Measurements from ENCODE around the gene ACTN4.

Gene ACTN4

DNA sequence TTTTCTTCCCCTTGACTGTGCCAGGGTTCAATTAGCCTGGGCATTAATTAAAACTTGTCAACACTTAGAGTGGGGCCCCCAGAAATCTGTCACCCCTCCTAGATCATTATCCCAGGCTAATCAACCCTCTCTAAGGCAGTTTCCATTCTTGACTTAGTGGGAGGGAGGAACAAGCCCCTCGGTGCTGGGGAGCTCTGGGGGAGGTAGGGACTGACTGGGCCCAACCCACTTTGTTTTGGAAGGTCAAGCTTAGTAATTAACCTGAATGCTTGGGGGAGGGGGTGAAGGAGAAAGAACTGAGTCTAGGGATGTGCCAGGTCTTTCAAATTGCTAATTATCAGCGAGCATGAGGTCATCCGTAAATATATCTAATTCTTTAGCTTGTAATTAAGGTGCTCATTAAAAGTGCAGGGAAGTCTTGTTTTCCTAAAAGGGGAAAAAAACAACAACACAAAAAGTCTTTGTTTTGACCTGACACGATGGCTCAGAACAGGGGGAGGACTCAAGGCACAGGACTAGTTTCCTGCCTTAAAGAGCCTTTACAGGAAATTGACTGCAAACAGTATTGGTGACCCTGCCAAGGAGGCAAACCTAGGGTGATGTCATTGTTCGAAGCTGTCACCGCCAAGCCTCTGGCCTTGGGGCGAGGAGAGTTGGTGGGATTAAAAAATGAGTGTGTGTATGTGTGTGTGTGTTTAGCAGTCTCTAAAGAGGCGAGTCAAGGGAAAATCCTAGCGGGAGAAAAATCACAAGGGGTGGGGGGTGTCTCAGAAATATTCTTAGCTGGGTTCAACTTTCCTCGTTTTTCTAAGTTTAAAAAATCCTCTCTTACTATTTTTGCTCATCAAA, 19.4 kb downstream of the ACTN4 start:
- Histone ChIP-seq H3K27me3 (ENCODE audit: control insufficient read depth in 2 of 2, insufficient read depth in 2 of 2, low read length in 2 of 2) (no peaks in the 10 kb centered on the region), H3K27ac (ENCODE audit: low read depth in 2 of 2, low read length in 2 of 2) (peak overlapping the region; percentile 79 to 85), H3K4me3 (ENCODE audit: low read length in 2 of 2) (no peak overlapping the region), H3K4me1 (ENCODE audit: control insufficient read depth in 2 of 2, insufficient read depth in 2 of 2, low read length in 2 of 2) (peaks cover 79 to 97% of the 10 kb centered on the region in 2 donors), H3K36me3 (ENCODE audit: control insufficient read depth in 2 of 2, insufficient read depth in 2 of 2, low read length in 2 of 2) (peaks cover 9 to 20% of the 10 kb centered on the region in 2 donors), H3K9me3 (ENCODE audit: control insufficient read depth in 2 of 2, low read length in 2 of 2) (no peaks in the 10 kb centered on the region), H3K9ac (ENCODE audit: low read depth in 1 of 2, low read length in 2 of 2) (peak overlapping the region; percentile 36 to 59)

DNA sequence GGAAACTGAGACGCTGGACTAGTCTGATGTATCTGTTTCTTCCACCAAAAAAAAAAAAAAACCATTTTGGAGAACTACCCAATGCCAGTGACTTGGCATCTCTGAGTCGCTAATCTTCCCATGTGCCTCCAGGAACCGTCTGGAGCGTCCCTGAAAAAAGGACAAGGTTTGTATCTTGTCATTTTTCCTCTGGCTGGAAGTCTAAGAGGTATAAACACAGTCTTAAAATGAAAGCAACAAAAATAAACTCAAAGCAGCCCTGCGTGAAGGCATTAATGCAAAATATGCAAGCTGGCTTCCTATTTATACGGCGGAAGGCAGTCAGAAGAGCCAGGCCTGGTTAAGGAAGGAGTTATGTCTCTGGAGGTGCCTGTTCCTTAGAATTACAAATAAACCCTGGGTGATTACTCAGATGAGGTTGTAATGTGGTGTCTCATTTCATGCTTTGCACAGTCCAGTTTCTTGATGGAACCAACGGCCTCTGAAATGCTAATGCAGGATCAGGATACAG, 20.3 kb downstream of the ACTN4 start:
- Histone ChIP-seq H3K9ac (ENCODE audit: low read depth in 1 of 2, low read length in 2 of 2) (peak overlapping the region; percentile 41 to 59), H3K27me3 (ENCODE audit: control insufficient read depth in 2 of 2, insufficient read depth in 2 of 2, low read length in 2 of 2) (no peaks in the 10 kb centered on the region), H3K9me3 (ENCODE audit: control insufficient read depth in 2 of 2, low read length in 2 of 2) (no peaks in the 10 kb centered on the region), H3K4me3 (ENCODE audit: low read length in 2 of 2) (no peak overlapping the region), H3K27ac (ENCODE audit: low read depth in 2 of 2, low read length in 2 of 2) (peak overlapping the region; percentile 79 to 85), H3K36me3 (ENCODE audit: control insufficient read depth in 2 of 2, insufficient read depth in 2 of 2, low read length in 2 of 2) (peaks cover 9 to 20% of the 10 kb centered on the region in 2 donors), H3K4me1 (ENCODE audit: control insufficient read depth in 2 of 2, insufficient read depth in 2 of 2, low read length in 2 of 2) (peaks cover 71 to 91% of the 10 kb centered on the region in 2 donors)

DNA sequence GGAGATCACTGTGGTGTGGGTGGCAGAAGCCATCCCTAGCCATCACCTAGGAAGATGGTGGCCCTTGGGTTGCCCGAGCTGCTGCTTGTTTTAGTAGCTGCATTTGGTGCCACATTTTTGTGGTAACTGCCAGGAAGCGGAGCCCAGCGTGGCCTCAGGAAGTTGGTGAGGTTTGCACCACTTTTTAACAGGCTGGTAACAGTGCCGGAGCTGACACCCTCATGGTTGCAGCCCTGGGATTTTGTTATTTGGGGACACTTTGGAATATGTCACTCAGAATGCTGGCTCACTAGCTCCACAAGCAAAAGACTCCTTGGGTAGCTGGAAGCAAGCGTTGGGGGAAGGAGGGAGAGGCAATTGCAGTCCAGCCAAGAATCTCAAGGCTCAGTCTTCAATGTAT, 22.1 kb downstream of the ACTN4 start:
- Histone ChIP-seq H3K27ac (ENCODE audit: low read depth in 2 of 2, low read length in 2 of 2) (peak overlapping the region; percentile 60 to 65), H3K4me3 (ENCODE audit: low read length in 2 of 2) (peak overlapping the region in 1 of 2 donors; percentile 31), H3K4me1 (ENCODE audit: control insufficient read depth in 2 of 2, insufficient read depth in 2 of 2, low read length in 2 of 2) (peaks cover 59 to 79% of the 10 kb centered on the region in 2 donors), H3K9ac (ENCODE audit: low read depth in 1 of 2, low read length in 2 of 2) (peak overlapping the region; percentile 1 to 42), H3K9me3 (ENCODE audit: control insufficient read depth in 2 of 2, low read length in 2 of 2) (no peaks in the 10 kb centered on the region), H3K27me3 (ENCODE audit: control insufficient read depth in 2 of 2, insufficient read depth in 2 of 2, low read length in 2 of 2) (no peaks in the 10 kb centered on the region), H3K36me3 (ENCODE audit: control insufficient read depth in 2 of 2, insufficient read depth in 2 of 2, low read length in 2 of 2) (peaks cover 6 to 11% of the 10 kb centered on the region in 2 donors)

DNA sequence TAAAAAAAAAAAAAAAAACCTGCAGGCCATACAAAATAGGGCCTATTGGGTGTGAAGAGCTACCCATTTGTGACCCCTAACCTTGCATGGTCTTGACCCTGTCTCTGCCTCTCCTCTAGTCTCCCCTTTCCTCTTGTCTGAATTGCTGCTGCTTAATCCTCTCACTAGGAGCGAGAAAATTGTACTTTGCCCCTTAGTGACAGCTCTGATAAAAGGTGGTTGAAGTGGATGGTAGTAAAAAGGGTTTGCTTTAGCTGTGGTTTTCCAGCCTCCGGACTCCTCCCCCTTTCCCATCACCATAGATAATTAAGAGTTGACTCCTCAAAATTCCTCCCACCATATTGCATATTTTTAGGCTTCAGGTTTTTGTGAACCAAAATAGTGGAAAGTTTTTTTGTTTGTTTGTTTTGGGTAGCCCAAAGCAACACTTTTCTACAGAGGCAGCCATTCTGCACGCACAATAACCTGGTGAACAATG, 23.5 kb downstream of the ACTN4 start:
- H3K27ac ChIP-seq (ENCODE audit: low read depth in 2 of 2, low read length in 2 of 2) = peak overlapping the region; percentile 60 to 65
- peaks cover 56 to 79% of the 10 kb centered on the region in 2 donors for H3K4me1 ChIP-seq (ENCODE audit: control insufficient read depth in 2 of 2, insufficient read depth in 2 of 2, low read length in 2 of 2)
- peaks cover 9 to 11% of the 10 kb centered on the region in 2 donors for H3K36me3 ChIP-seq (ENCODE audit: control insufficient read depth in 2 of 2, insufficient read depth in 2 of 2, low read length in 2 of 2)
- no peaks in the 10 kb centered on the region for H3K9me3 ChIP-seq (ENCODE audit: control insufficient read depth in 2 of 2, low read length in 2 of 2)
- no peaks in the 10 kb centered on the region for H3K27me3 ChIP-seq (ENCODE audit: control insufficient read depth in 2 of 2, insufficient read depth in 2 of 2, low read length in 2 of 2)
- no peak overlapping the region for H3K4me3 ChIP-seq (ENCODE audit: low read length in 2 of 2)
- peak overlapping the region in 1 of 2 donors; percentile 45 for H3K9ac ChIP-seq (ENCODE audit: low read depth in 1 of 2, low read length in 2 of 2)

DNA sequence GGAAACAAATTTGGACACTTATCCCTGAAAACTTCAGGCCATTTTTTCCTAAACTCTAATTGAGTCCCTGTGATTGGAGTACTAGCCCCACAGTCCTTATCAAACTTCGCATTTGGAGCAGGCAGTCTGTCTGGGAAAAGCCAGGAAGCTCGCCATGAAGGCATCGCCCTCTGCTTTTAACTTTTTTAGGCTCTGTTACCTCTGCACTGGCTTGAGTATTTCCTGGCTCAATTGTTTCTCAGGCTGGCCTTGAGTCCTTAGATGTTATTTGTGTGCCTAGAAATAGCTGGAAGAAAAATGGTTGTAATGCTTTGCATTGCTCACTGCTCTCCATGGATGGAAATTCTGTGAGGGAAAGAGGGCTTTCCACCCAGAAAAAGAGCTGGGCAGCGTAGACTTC, 24.2 kb downstream of the ACTN4 start:
- H3K4me1 ChIP-seq (ENCODE audit: control insufficient read depth in 2 of 2, insufficient read depth in 2 of 2, low read length in 2 of 2) = peaks cover 56 to 79% of the 10 kb centered on the region in 2 donors

DNA sequence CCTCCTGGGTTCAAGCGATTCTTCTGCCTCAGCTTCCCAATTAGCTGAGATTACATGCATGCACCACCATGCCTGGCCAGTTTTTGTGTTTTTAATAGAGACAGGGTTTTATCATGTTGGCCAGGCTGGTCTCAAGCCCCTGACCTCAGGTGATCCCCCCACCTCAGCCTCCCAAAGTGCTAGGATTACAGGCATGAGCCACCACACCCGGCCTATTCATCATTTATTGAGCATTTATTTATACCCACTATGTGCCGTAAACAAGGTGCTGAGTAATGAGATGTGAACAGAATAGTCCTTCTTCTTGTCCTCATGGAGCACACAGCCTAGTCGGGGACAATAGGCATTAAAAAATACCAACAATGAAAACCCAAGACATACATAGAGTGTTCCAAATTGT, 25.6 kb downstream of the ACTN4 start:
- peaks cover 48 to 75% of the 10 kb centered on the region in 2 donors for H3K4me1 ChIP-seq (ENCODE audit: control insufficient read depth in 2 of 2, insufficient read depth in 2 of 2, low read length in 2 of 2)

More for the DNA sequence above, 24.2 kb downstream of the ACTN4 start:
- no peak overlapping the region for H3K9ac ChIP-seq (ENCODE audit: low read depth in 1 of 2, low read length in 2 of 2)
- H3K4me3 ChIP-seq (ENCODE audit: low read length in 2 of 2) = no peak overlapping the region
- no peaks in the 10 kb centered on the region for H3K9me3 ChIP-seq (ENCODE audit: control insufficient read depth in 2 of 2, low read length in 2 of 2)
- no peaks in the 10 kb centered on the region for H3K27me3 ChIP-seq (ENCODE audit: control insufficient read depth in 2 of 2, insufficient read depth in 2 of 2, low read length in 2 of 2)
- peaks cover 11 to 13% of the 10 kb centered on the region in 2 donors for H3K36me3 ChIP-seq (ENCODE audit: control insufficient read depth in 2 of 2, insufficient read depth in 2 of 2, low read length in 2 of 2)
- H3K27ac ChIP-seq (ENCODE audit: low read depth in 2 of 2, low read length in 2 of 2) = peak overlapping the region; percentile 60 to 65

DNA sequence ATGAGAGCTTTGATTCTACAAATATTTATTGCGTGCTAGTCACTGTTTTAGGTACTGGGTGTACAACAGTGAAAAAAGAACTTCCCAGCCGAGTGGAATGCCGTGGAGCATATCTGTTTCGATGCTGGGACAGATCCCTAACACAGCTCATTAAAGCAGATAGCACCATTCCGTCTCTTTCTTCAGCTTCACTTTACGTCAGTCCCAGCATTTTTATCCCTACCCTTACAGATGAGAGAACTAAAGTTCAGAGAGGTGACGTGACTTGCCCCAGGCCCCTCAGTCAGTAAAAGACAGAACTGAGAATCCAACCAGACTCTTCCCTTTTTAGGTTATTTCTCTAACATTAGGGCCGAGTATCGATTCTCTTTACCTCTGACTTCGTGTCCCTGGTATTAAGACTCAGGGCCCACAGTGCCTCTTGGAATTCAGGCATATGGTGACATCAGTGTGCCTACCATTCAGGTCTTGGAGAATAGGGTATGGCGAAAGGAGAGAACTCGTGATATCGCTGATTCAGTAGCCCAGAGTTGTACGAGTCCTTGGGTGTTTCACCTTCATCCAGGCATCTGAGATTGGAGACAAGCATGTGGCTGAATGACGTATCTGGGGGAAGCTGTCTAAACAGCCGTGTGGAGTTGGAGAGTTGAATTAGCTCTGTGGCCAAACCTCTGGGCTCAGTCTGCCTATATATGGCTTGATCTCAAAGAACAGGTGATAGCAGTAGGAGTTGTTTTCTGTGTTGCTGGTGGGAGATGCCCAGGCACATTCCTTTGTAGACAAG, 27.1 kb downstream of the ACTN4 start:
- no peaks in the 10 kb centered on the region for H3K9me3 ChIP-seq (ENCODE audit: control insufficient read depth in 2 of 2, low read length in 2 of 2)
- H3K4me3 ChIP-seq (ENCODE audit: low read length in 2 of 2) = no peak overlapping the region
- no peak overlapping the region for H3K9ac ChIP-seq (ENCODE audit: low read depth in 1 of 2, low read length in 2 of 2)
- peak overlapping the region; percentile 44 to 46 for H3K27ac ChIP-seq (ENCODE audit: low read depth in 2 of 2, low read length in 2 of 2)
- H3K36me3 ChIP-seq (ENCODE audit: control insufficient read depth in 2 of 2, insufficient read depth in 2 of 2, low read length in 2 of 2) = peaks cover 10 to 18% of the 10 kb centered on the region in 2 donors
- H3K4me1 ChIP-seq (ENCODE audit: control insufficient read depth in 2 of 2, insufficient read depth in 2 of 2, low read length in 2 of 2) = peaks cover 46 to 75% of the 10 kb centered on the region in 2 donors
- no peaks in the 10 kb centered on the region for H3K27me3 ChIP-seq (ENCODE audit: control insufficient read depth in 2 of 2, insufficient read depth in 2 of 2, low read length in 2 of 2)

More for the DNA sequence above, 25.6 kb downstream of the ACTN4 start:
- Histone ChIP-seq H3K9ac (ENCODE audit: low read depth in 1 of 2, low read length in 2 of 2) (no peak overlapping the region), H3K27me3 (ENCODE audit: control insufficient read depth in 2 of 2, insufficient read depth in 2 of 2, low read length in 2 of 2) (no peaks in the 10 kb centered on the region), H3K4me3 (ENCODE audit: low read length in 2 of 2) (no peak overlapping the region), H3K9me3 (ENCODE audit: control insufficient read depth in 2 of 2, low read length in 2 of 2) (no peaks in the 10 kb centered on the region), H3K27ac (ENCODE audit: low read depth in 2 of 2, low read length in 2 of 2) (no peak overlapping the region), H3K36me3 (ENCODE audit: control insufficient read depth in 2 of 2, insufficient read depth in 2 of 2, low read length in 2 of 2) (peaks cover 14 to 16% of the 10 kb centered on the region in 2 donors)

DNA sequence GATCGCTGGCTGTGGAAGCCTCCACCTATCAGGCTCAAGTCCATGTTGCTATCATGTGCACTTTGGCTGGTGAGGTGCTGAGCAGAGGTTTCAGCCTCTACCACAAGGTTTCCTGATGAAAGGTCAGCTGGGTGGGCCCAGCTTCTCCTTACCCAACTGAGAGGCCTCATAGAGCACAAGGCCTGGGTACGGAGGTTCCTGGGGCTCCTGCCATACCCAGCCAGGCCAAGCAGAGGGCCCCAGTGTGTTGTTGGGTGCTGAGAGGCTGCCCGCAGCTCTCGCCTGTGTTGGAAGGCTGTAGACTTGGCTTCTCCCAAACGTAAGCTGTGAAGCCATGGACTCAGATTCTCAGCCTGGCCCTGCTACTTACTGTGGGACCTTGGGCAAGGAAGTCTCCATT, 28.2 kb downstream of the ACTN4 start:
- peak overlapping the region in 1 of 2 donors; percentile 28 for H3K9ac ChIP-seq (ENCODE audit: low read depth in 1 of 2, low read length in 2 of 2)
- no peak overlapping the region for H3K4me3 ChIP-seq (ENCODE audit: low read length in 2 of 2)
- H3K36me3 ChIP-seq (ENCODE audit: control insufficient read depth in 2 of 2, insufficient read depth in 2 of 2, low read length in 2 of 2) = peaks cover 7 to 17% of the 10 kb centered on the region in 2 donors
- no peaks in the 10 kb centered on the region for H3K27me3 ChIP-seq (ENCODE audit: control insufficient read depth in 2 of 2, insufficient read depth in 2 of 2, low read length in 2 of 2)
- peak overlapping the region; percentile 46 to 60 for H3K27ac ChIP-seq (ENCODE audit: low read depth in 2 of 2, low read length in 2 of 2)
- H3K4me1 ChIP-seq (ENCODE audit: control insufficient read depth in 2 of 2, insufficient read depth in 2 of 2, low read length in 2 of 2) = peaks cover 46 to 76% of the 10 kb centered on the region in 2 donors
- no peaks in the 10 kb centered on the region for H3K9me3 ChIP-seq (ENCODE audit: control insufficient read depth in 2 of 2, low read length in 2 of 2)

DNA sequence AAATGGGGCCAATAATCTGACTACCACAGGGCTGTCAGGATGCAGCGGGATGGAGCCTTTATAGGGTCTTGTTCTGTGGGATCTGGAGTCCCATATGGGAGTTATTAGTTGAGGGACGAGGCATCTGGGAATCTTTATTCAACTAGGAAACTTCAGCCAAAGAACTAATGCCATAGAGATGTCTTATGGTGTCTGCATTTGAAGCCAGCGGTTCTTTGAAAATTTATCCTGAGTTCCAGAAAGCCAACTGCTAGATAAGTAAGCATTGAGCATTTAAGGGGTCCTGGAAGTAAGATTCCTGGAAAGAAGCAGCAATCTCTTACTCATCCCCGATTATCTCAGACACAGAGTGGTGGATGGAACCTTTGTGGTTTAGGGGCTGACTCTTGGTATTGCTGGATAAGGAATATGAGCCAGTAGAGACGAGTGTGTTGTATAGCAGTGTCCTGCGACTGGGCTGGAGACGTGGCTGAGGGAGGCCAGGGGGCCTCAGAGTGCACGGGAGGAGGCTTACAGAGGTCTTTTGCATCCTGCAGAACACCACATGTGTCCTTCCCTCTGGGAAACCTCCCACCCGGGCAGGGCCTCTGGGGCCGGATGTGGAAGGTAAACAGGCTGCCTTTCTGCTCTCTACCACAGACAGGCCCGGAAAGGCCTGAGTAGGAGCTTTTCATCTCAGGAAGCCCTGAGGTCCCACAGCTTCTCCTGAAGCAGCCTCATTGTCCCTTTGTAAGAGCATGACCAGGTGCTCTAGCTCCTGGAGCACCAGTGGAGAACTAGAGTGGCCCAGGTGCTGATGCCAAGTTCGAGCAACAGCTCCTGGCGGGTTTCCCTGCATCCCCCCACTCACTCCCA, 28.8 kb downstream of the ACTN4 start:
- Histone ChIP-seq H3K27ac (ENCODE audit: low read depth in 2 of 2, low read length in 2 of 2) (peak overlapping the region; percentile 46 to 60), H3K9ac (ENCODE audit: low read depth in 1 of 2, low read length in 2 of 2) (peak overlapping the region in 1 of 2 donors; percentile 28), H3K27me3 (ENCODE audit: control insufficient read depth in 2 of 2, insufficient read depth in 2 of 2, low read length in 2 of 2) (no peaks in the 10 kb centered on the region), H3K36me3 (ENCODE audit: control insufficient read depth in 2 of 2, insufficient read depth in 2 of 2, low read length in 2 of 2) (peaks cover 7 to 17% of the 10 kb centered on the region in 2 donors), H3K9me3 (ENCODE audit: control insufficient read depth in 2 of 2, low read length in 2 of 2) (no peaks in the 10 kb centered on the region), H3K4me3 (ENCODE audit: low read length in 2 of 2) (no peak overlapping the region), H3K4me1 (ENCODE audit: control insufficient read depth in 2 of 2, insufficient read depth in 2 of 2, low read length in 2 of 2) (peaks cover 47 to 72% of the 10 kb centered on the region in 2 donors)
